H1 (cell line): ENCODE results near the gene PPFIBP2. TPM values are rescaled to one million over a fixed set of nuclear protein-coding genes. Genes with fewer than 3 reads are reported as not detected.

Experiments
- CTCF ChIA-PET: fragments of 300-600 bp; sonication (Branson Sonifier 250); formaldehyde crosslinking; loops from one replicate; lab custom pipeline; 2021; ENCODE audit not compliant: partially characterized antibody; lab: Charles Lee
- POLR2A ChIA-PET: fragments of 300-600 bp; sonication (Branson Sonifier 250); formaldehyde crosslinking; loops from one replicate; lab custom pipeline; 2021; ENCODE audit warnings: inconsistent platforms; ENCODE audit not compliant: partially characterized antibody; lab: Charles Lee
- DNase-seq, 2 experiments: peaks; one replicate each; pipeline versions ENCODE4 v3.0.0 to v3.0.0-alpha.2; 2010 to 2022; ENCODE audit warnings: low spot score in 2 of 2, low read depth in 1 of 2, mixed read lengths in 1 of 2
- FAIRE-seq: peaks from 2 replicates; lab custom pipeline; 2011; peaks lifted over from hg19 to GRCh38; lab: Jason Lieb, UNC
- H2AFZ ChIP-seq: 2 replicates; pipeline ENCODE4 v1.8.1; 2012; ENCODE audit warnings: low read length, inconsistent platforms
- H2AK5ac ChIP-seq: 2 replicates; pipeline ENCODE4 v1.6.1; 2013; ENCODE audit warnings: low read depth, low read length
- H2BK120ac ChIP-seq: replicated peaks from 2 replicates; pipeline ENCODE3; 2013; ENCODE audit warnings: low read depth, low read length, inconsistent platforms
- H2BK12ac ChIP-seq: 2 replicates; pipeline ENCODE4 v1.6.1; 2013; ENCODE audit warnings: low read depth, low read length
- H2BK15ac ChIP-seq: 2 replicates; pipeline ENCODE4 v1.6.1; 2013; ENCODE audit warnings: low read length
- H2BK20ac ChIP-seq: 2 replicates; pipeline ENCODE4 v1.6.1; 2013; ENCODE audit warnings: low read length
- H2BK5ac ChIP-seq: 2 replicates; pipeline ENCODE4 v1.6.1; 2013; ENCODE audit warnings: low read depth, low read length
- H3K14ac ChIP-seq: 2 replicates; pipeline ENCODE4 v1.6.1; 2013; ENCODE audit warnings: inconsistent platforms; ENCODE audit not compliant: insufficient read length
- H3K18ac ChIP-seq: 2 replicates; pipeline ENCODE4 v1.6.1; 2013; ENCODE audit warnings: low read length; ENCODE audit errors: extremely low read depth
- H3K23ac ChIP-seq: 2 replicates; pipeline ENCODE4 v1.6.1; 2013; ENCODE audit warnings: inconsistent platforms; ENCODE audit not compliant: insufficient read length
- H3K23me2 ChIP-seq: 2 replicates; pipeline ENCODE4 v1.6.1; 2013; ENCODE audit warnings: low read depth, low read length
- H3K27ac ChIP-seq: 2 replicates; pipeline ENCODE4 v1.6.1; 2011; ENCODE audit warnings: low read depth, low read length, inconsistent platforms
- H3K27me3 ChIP-seq, 4 experiments: replicated peaks in 1 of 4; 1 replicate in 1 of 4; 2 replicates in 3 of 4; pipeline versions ENCODE4 v1.6.1 to v1.8.1; 2011 to 2013; ENCODE audit warnings: low read length in 3 of 4, mild to moderate bottlenecking in 3 of 4, inconsistent platforms in 2 of 4, mixed read lengths in 2 of 4, moderate library complexity in 1 of 4; ENCODE audit not compliant: control insufficient read depth in 3 of 4, insufficient read depth in 3 of 4; ENCODE audit errors: extremely low read depth in 1 of 4
- H3K36me3 ChIP-seq, 4 experiments: 2 replicates each; pipeline versions ENCODE4 v1.6.1 to v1.8.1; 2011 to 2013; ENCODE audit warnings: mild to moderate bottlenecking in 4 of 4, low read length in 3 of 4, moderate library complexity in 2 of 4, control low read depth in 1 of 4, inconsistent platforms in 1 of 4; ENCODE audit not compliant: insufficient read depth in 4 of 4, control insufficient read depth in 2 of 4
- H3K4ac ChIP-seq: replicated peaks from 2 replicates; pipeline ENCODE3; 2013; ENCODE audit warnings: low read length, low read depth, mixed read lengths, inconsistent platforms; ENCODE audit not compliant: insufficient read length
- H3K4me1 ChIP-seq, 4 experiments: replicated peaks in 1 of 4; 1 replicate in 1 of 4; 2 replicates in 3 of 4; pipeline versions ENCODE4 v1.6.1 to v1.8.1; 2011 to 2013; ENCODE audit warnings: low read length in 3 of 4, inconsistent platforms in 2 of 4, mixed read lengths in 1 of 4; ENCODE audit not compliant: insufficient read depth in 4 of 4, control insufficient read depth in 3 of 4
- H3K4me2 ChIP-seq, 2 experiments: 2 replicates each; pipeline versions ENCODE4 v1.6.1 to v1.8.1; 2011 to 2013; ENCODE audit warnings: low read depth in 2 of 2, low read length in 2 of 2, control low read depth in 1 of 2, inconsistent platforms in 1 of 2, mild to moderate bottlenecking in 1 of 2; ENCODE audit not compliant: insufficient read depth in 1 of 2
- H3K4me3 ChIP-seq, 4 experiments: fragments of 200-600, 300-600 bp in 1 of 4; sonication (generic), shearing (Covaris generic), sonication (Bioruptor Twin) in 1 of 4; 2 replicates each; pipeline versions ENCODE4 v1.5.1 to v1.8.1; 2011 to 2016; ENCODE audit warnings: low read length in 4 of 4, low read depth in 3 of 4, control low read depth in 2 of 4, inconsistent platforms in 2 of 4, mild to moderate bottlenecking in 2 of 4, mixed read lengths in 1 of 4, moderate library complexity in 1 of 4; ENCODE audit not compliant: insufficient read depth in 2 of 4; ENCODE audit errors: extremely low read depth in 1 of 4
- H3K56ac ChIP-seq: replicated peaks from 2 replicates; pipeline ENCODE3; 2013; ENCODE audit warnings: low read depth, mild to moderate bottlenecking, mixed read lengths, low read length, inconsistent platforms; ENCODE audit not compliant: insufficient read length
- H3K79me1 ChIP-seq: 2 replicates; pipeline ENCODE4 v1.6.1; 2013; ENCODE audit warnings: low read depth, low read length, control low read depth
- H3K79me2 ChIP-seq, 2 experiments: 2 replicates each; pipeline versions ENCODE4 v1.6.1 to v1.8.1; 2012 to 2013; ENCODE audit warnings: low read length in 2 of 2, mild to moderate bottlenecking in 2 of 2, inconsistent platforms in 1 of 2; ENCODE audit not compliant: insufficient read depth in 2 of 2, control insufficient read depth in 1 of 2
- H3K9ac ChIP-seq, 4 experiments: replicated peaks in 1 of 4; 1 replicate in 1 of 4; 2 replicates in 3 of 4; pipeline versions ENCODE4 v1.6.1 to v1.8.1; 2011 to 2013; ENCODE audit warnings: low read depth in 3 of 4, low read length in 3 of 4, control low read depth in 2 of 4, mild to moderate bottlenecking in 2 of 4, moderate library complexity in 2 of 4, inconsistent platforms in 1 of 4; ENCODE audit errors: extremely low read depth in 1 of 4
- H3K9me3 ChIP-seq, 2 experiments: 2 replicates each; pipeline versions ENCODE4 v1.6.1 to v1.8.1; 2012 to 2013; ENCODE audit warnings: mild to moderate bottlenecking in 2 of 2, moderate library complexity in 2 of 2, control low read depth in 1 of 2, inconsistent platforms in 1 of 2, low read depth in 1 of 2, low read length in 1 of 2, mixed read lengths in 1 of 2; ENCODE audit not compliant: insufficient read depth in 2 of 2
- H4K20me1 ChIP-seq, 2 experiments: replicated peaks in 1 of 2; 2 replicates each; pipeline versions ENCODE3 to v1.8.1; 2011 to 2013; ENCODE audit warnings: inconsistent platforms in 2 of 2, low read length in 2 of 2, mild to moderate bottlenecking in 1 of 2; ENCODE audit not compliant: insufficient read depth in 2 of 2, control insufficient read depth in 1 of 2
- H4K5ac ChIP-seq: 2 replicates; pipeline ENCODE4 v1.6.1; 2013; ENCODE audit warnings: low read length, low read depth, mixed read lengths, inconsistent platforms; ENCODE audit not compliant: insufficient read length
- H4K8ac ChIP-seq: 2 replicates; pipeline ENCODE4 v1.8.0; 2013; ENCODE audit warnings: mild to moderate bottlenecking, moderate library complexity, low read length, inconsistent platforms; ENCODE audit not compliant: insufficient read depth; ENCODE audit errors: extremely low read depth
- H4K91ac ChIP-seq: replicated peaks from 2 replicates; pipeline ENCODE3; 2013; ENCODE audit warnings: low read length, mixed read lengths, inconsistent platforms; ENCODE audit not compliant: insufficient read length
- BRCA1 ChIP-seq: IDR thresholded peaks from 2 replicates; pipeline ENCODE4 v1.6.1; 2012; ENCODE audit warnings: low read depth, low read length, improper control_type of control experiment
- CBX5 ChIP-seq: fragments of 300-800, 300-1000 bp; sonication (generic); IDR thresholded peaks from 2 replicates; pipeline ENCODE4 v1.7.1; 2016; ENCODE audit warnings: antibody characterized with exemption, low read length, low read depth
- CBX8 ChIP-seq: fragments of 300-800, 300-1000 bp; sonication (generic); IDR thresholded peaks from 2 replicates; pipeline ENCODE4 v1.7.1; 2016; ENCODE audit warnings: low read depth, low read length, borderline replicate concordance
- EGR1 ChIP-seq: IDR thresholded peaks from 2 replicates; pipeline ENCODE4 v1.6.1; 2011; ENCODE audit warnings: low read depth, low read length, borderline replicate concordance
- GTF2F1 ChIP-seq: IDR thresholded peaks from 2 replicates; pipeline ENCODE4 v1.6.1; 2012; ENCODE audit warnings: low read depth, low read length, improper control_type of control experiment, borderline replicate concordance
- HDAC6 ChIP-seq: IDR thresholded peaks from one replicate; pipeline ENCODE4 v1.7.1; 2012; ENCODE audit warnings: low read depth, mild to moderate bottlenecking, inconsistent platforms, low read length, moderate library complexity
- JUN ChIP-seq: IDR thresholded peaks from 2 replicates; pipeline ENCODE4 v1.6.1; 2011; ENCODE audit warnings: low read depth, mild to moderate bottlenecking, improper control_type of control experiment, low read length
- KDM5A ChIP-seq: fragments of 200-600 bp; IDR thresholded peaks from 2 replicates; pipeline ENCODE4 v1.7.1; 2012; ENCODE audit warnings: mild to moderate bottlenecking, low read length, inconsistent platforms, mixed read lengths
- NRF1 ChIP-seq: IDR thresholded peaks from 2 replicates; pipeline ENCODE4 v1.6.1; 2011; ENCODE audit warnings: mild to moderate bottlenecking, low read depth, low read length, improper control_type of control experiment
- POLR2AphosphoS5 ChIP-seq: IDR thresholded peaks from 2 replicates; pipeline ENCODE4 v1.6.1; 2011; ENCODE audit warnings: low read depth, low read length
- RAD21 ChIP-seq, 2 experiments: IDR thresholded peaks in 1 of 2; conservative IDR thresholded peaks in 1 of 2; 2 replicates each; pipeline ENCODE4 v1.6.1; 2011; ENCODE audit warnings: low read depth in 2 of 2, low read length in 2 of 2, improper control_type of control experiment in 1 of 2, inconsistent platforms in 1 of 2, mild to moderate bottlenecking in 1 of 2, moderate library complexity in 1 of 2
- RBBP5 ChIP-seq: IDR thresholded peaks from 2 replicates; pipeline ENCODE4 v1.7.1; 2012; ENCODE audit warnings: low read depth, mild to moderate bottlenecking, inconsistent platforms, low read length, moderate library complexity, borderline replicate concordance
- SP1 ChIP-seq: IDR thresholded peaks from 2 replicates; pipeline ENCODE4 v1.6.1; 2011; ENCODE audit warnings: low read depth, low read length
- SP2 ChIP-seq: IDR thresholded peaks from 2 replicates; pipeline ENCODE4 v1.6.1; 2012; ENCODE audit warnings: mild to moderate bottlenecking, low read length, inconsistent platforms
- TBP ChIP-seq: IDR thresholded peaks from 2 replicates; pipeline ENCODE4 v1.6.1; 2011; ENCODE audit warnings: low read depth, low read length, improper control_type of control experiment
- ZNF274 ChIP-seq: IDR thresholded peaks from 2 replicates; pipeline ENCODE4 v1.7.0; 2012; ENCODE audit warnings: low read length, borderline replicate concordance; ENCODE audit errors: extremely low read depth
- WGBS, 2 experiments: shearing (Covaris generic) in 1 of 2; methylation state at CpG; one replicate each; pipeline versions ENCODE4 v1.1.6 to v1.1.7; 2013 to 2015; ENCODE audit warnings: low lambda C conversion rate in 2 of 2, mixed read lengths in 2 of 2, inconsistent platforms in 1 of 2, low coverage in 1 of 2, missing lambda C conversion rate in 1 of 2; ENCODE audit not compliant: insufficient replicate concordance in 2 of 2, insufficient coverage in 1 of 2, insufficient read length in 1 of 2; ENCODE audit errors: extremely low coverage in 1 of 2, missing lambda C conversion rate in 1 of 2; 5-methylcytosine and 5-hydroxymethylcytosine counted together
- polyA plus RNA-seq, 7 experiments: library from polyadenylated mRNA; depleted of rRNA in 3 of 7; stranded (reverse) in 5 of 7; unstranded in 2 of 7; fragments of >200 nt in 5 of 7; fragments of 200-250 nt in 2 of 7; gene quantifications; 1 replicate in 5 of 7; 2 replicates in 1 of 7; 4 replicates in 1 of 7; pipeline versions ENCODE4 v1.2.1 to v1.2.3, GENCODE V29; 2011 to 2013; ENCODE audit warnings: missing spikeins in 2 of 7, mixed read lengths in 2 of 7
- total RNA-seq: library from RNA; stranded (reverse); fragmentation: NEBNext Ultra II Directional; extraction: Animal tissue kit (Norgen Biotek cat#: 25700); gene quantifications from 2 replicates; pipeline ENCODE4 v1.2.1, GENCODE V29; 2021

PPFIBP2 gene
- total and polyA plus RNA-seq, 2 of the 8 experiments (the other 6 are each of a cell fraction or from before 2014, with no cell fraction given), result 5.5 to 9.8 TPM

- Histone ChIP-seq H3K36me3 (no peaks in the 10 kb centered on the region), H2BK120ac (no peak overlapping the region), H3K4me3 (no peak overlapping the region), H4K8ac (no peak overlapping the region), H3K79me2 (no peaks in the 10 kb centered on the region), H3K79me1 (no peaks in the 10 kb centered on the region), H3K27me3 (no peaks in the 10 kb centered on the region), H2AFZ (no peak overlapping the region), H3K4ac (no peak overlapping the region), H4K91ac (no peak overlapping the region), H2BK15ac (no peak overlapping the region), H3K23me2 (no peaks in the 10 kb centered on the region; the same call in 1 of the 2 replicates), H2BK5ac (no peak overlapping the region; the same call in 1 of the 2 replicates), H4K5ac (no peak overlapping the region), H3K9ac (no peak overlapping the region), H3K14ac (no peak overlapping the region), H3K56ac (no peak overlapping the region), H3K18ac (no peak overlapping the region), H2AK5ac (no peak overlapping the region), H2BK12ac (no peak overlapping the region), H2BK20ac (no peak overlapping the region), H3K23ac (no peak overlapping the region), H3K27ac (no peak overlapping the region), H3K4me2 (no peak overlapping the region), H3K4me1 (no peaks in the 10 kb centered on the region; a peak in 1 of 7 replicates), H4K20me1 (peaks cover 1 to 2% of the 10 kb centered on the region in 2 experiments), H3K9me3 (no peaks in the 10 kb centered on the region)
- 83% methylated on average over 1 of the region's 1 CpG; no CpG with 5 or more reads in 1 of the 2 experiments for WGBS, 2 experiments
- DNase-seq (no peak), FAIRE-seq (no peak)
- ChIA-PET CTCF (interaction anchor here (1.0 to 1.3 kb wide), 3 partner anchors 10 to 22 kb away, joined by 3 to 5 read pairs (median 3); no protein-coding TSS in a partner anchor), POLR2A (no interaction called here)
- TF ChIP-seq SP2, result no peak
- TF ChIP-seq SP1, result no peak
- TF ChIP-seq CBX8, result no peak
- no peak for TF ChIP-seq ZNF274
- no peak for TF ChIP-seq POLR2AphosphoS5
- TF ChIP-seq JUN, result no peak
- TF ChIP-seq GTF2F1, result no peak
- no peak for TF ChIP-seq TBP
- no peak for TF ChIP-seq RAD21 (IDR thresholded peaks at IDR 0.05 in 1 of 2, conservative IDR thresholded peaks at IDR 0.05 in 1 of 2; ENCODE audit: low read depth in 2 of 2, low read length in 2 of 2)
- no peak for TF ChIP-seq NRF1
- TF ChIP-seq BRCA1, result no peak
- TF ChIP-seq HDAC6, result no peak
- TF ChIP-seq EGR1, result no peak
- no peak for TF ChIP-seq CBX5
- TF ChIP-seq RBBP5, result no peak
- no peak for TF ChIP-seq KDM5A
Measured at GRCh38 chr11:7527029-7527428, 13.2 kb downstream of the PPFIBP2 start.
